Lung (tissue), 12 donors: ENCODE data around the gene SLIT1. TPM values are rescaled to one million over a fixed set of nuclear protein-coding genes. Genes with fewer than 3 reads are reported as not detected.

ENCODE experiments used
- ATAC-seq: fragments of 200-7000 bp; cut with Tn5 transposase; one replicate; pipeline ENCODE4 v1.9.1; 2020; ENCODE audit warnings: moderate number of reproducible peaks; ENCODE audit not compliant: insufficient read depth, low FRiP score
- DNase-seq, 3 donors: peaks; one replicate each; pipeline ENCODE4 v3.0.0-alpha.2; 2013 to 2017
- H3K27ac ChIP-seq, 2 donors: one replicate each; pipeline ENCODE4 v1.5.1; 2013; ENCODE audit warnings: mild to moderate bottlenecking in 2 of 2, moderate library complexity in 2 of 2, control low read depth in 1 of 2, inconsistent platforms in 1 of 2, low read depth in 1 of 2, low read length in 1 of 2
- H3K27me3 ChIP-seq, 3 donors: one replicate each; pipeline ENCODE4 v1.5.1; 2013; ENCODE audit warnings: low read length in 2 of 3; ENCODE audit not compliant: control insufficient read depth in 3 of 3, insufficient read depth in 3 of 3
- H3K36me3 ChIP-seq, 4 donors: one replicate each; pipeline ENCODE4 v1.5.1; 2013; ENCODE audit warnings: low read length in 4 of 4, mild to moderate bottlenecking in 1 of 4, moderate library complexity in 1 of 4; ENCODE audit not compliant: control insufficient read depth in 4 of 4, insufficient read depth in 4 of 4
- H3K4me1 ChIP-seq, 5 donors: one replicate each; pipeline ENCODE4 v1.5.1; 2013; ENCODE audit warnings: low read length in 5 of 5, mild to moderate bottlenecking in 2 of 5, moderate library complexity in 1 of 5; ENCODE audit not compliant: control insufficient read depth in 5 of 5, insufficient read depth in 5 of 5
- H3K4me3 ChIP-seq: one replicate; pipeline ENCODE4 v1.5.1; 2013; ENCODE audit warnings: mild to moderate bottlenecking, control low read depth, moderate library complexity
- H3K9ac ChIP-seq, 2 donors: one replicate each; pipeline ENCODE4 v1.5.1; 2013; ENCODE audit warnings: low read length in 2 of 2, control low read depth in 1 of 2; ENCODE audit not compliant: insufficient read depth in 1 of 2
- H3K9me3 ChIP-seq, 4 donors: one replicate each; pipeline ENCODE4 v1.5.1; 2013; ENCODE audit warnings: low read length in 3 of 4, mild to moderate bottlenecking in 1 of 4, moderate library complexity in 1 of 4; ENCODE audit not compliant: control insufficient read depth in 4 of 4, insufficient read depth in 3 of 4
- WGBS, 2 donors: extraction: QIAGEN DNeasy Blood & Tissue Kit; methylation state at CpG; one replicate each; pipeline ENCODE4 v1.1.7; 2013; 5-methylcytosine and 5-hydroxymethylcytosine counted together
- polyA plus RNA-seq, 2 donors: library from polyadenylated mRNA; stranded (reverse); fragments of 200-250 nt; gene quantifications; one replicate each; pipeline ENCODE4 v1.2.1, GENCODE V29; 2013
- total RNA-seq, 2 donors: library from RNA; depleted of rRNA in 1 of 2; stranded (reverse); fragments of >200 nt in 1 of 2; gene quantifications; one replicate each; pipeline ENCODE4 v1.2.1, GENCODE V29; 2014 to 2021
- TF ChIP-seq, protein P1 (sequence below): IDR thresholded peaks from 2 replicates; pipeline ENCODE4 v1.5.1; 2012; ENCODE audit warnings: mild to moderate bottlenecking; ENCODE audit errors: control extremely low read depth, extremely low read depth
- donor health status: control.
- donor health status: control.
- donor health status: Bipolar disorder and iron deficiency.
- donor health status: healthy.
- donor health status: DM: yes; HTN: yes; CAD: no.

Gene SLIT1
- total and polyA plus RNA-seq, 4 donors: 0.39 to 5.6 (median 0.57) TPM

DNA sequence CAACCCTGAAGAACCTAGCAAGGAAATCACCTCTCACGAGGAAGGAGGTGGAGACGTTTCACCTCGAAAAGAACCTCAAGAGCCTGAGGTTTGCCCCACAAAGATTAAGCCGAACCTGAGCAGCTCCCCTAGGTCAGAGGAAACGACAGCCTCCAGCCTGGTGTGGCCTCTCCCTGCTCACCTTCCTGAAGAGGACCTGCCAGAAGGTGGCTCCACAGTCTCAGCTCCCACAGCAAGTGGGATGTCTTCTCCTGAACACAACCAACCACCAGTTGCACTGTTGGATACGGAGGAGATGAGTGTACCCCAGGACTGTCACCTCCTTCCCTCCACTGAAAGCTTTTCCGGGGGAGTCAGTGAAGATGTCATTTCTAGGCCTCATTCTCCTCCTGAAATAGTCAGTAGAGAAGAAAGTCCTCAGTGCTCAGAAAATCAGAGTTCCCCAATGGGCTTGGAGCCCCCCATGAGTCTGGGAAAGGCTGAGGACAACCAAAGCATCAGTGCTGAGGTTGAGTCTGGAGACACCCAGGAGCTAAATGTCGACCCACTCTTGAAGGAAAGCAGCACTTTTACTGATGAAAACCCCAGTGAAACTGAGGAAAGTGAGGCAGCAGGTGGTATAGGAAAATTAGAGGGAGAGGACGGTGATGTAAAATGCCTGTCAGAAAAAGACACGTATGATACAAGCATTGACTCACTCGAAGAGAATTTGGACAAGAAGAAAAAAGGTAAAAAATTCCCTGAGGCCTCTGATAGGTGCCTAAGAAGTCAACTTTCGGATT lies 203.4 kb downstream of the SLIT1 start:
- TF ChIP-seq, protein P1, sequence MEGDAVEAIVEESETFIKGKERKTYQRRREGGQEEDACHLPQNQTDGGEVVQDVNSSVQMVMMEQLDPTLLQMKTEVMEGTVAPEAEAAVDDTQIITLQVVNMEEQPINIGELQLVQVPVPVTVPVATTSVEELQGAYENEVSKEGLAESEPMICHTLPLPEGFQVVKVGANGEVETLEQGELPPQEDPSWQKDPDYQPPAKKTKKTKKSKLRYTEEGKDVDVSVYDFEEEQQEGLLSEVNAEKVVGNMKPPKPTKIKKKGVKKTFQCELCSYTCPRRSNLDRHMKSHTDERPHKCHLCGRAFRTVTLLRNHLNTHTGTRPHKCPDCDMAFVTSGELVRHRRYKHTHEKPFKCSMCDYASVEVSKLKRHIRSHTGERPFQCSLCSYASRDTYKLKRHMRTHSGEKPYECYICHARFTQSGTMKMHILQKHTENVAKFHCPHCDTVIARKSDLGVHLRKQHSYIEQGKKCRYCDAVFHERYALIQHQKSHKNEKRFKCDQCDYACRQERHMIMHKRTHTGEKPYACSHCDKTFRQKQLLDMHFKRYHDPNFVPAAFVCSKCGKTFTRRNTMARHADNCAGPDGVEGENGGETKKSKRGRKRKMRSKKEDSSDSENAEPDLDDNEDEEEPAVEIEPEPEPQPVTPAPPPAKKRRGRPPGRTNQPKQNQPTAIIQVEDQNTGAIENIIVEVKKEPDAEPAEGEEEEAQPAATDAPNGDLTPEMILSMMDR: no peak
- no peak for DNase-seq
- Histone ChIP-seq H3K27ac (no peak overlapping the region), H3K4me1 (no peaks in the 10 kb centered on the region), H3K4me3 (no peak overlapping the region), H3K9me3 (no peaks in the 10 kb centered on the region), H3K36me3 (peaks cover 6 to 12% (median 10%) of the 10 kb centered on the region in 4 donors), H3K9ac (no peak overlapping the region), H3K27me3 (no peaks in the 10 kb centered on the region)
- no peak for ATAC-seq
- WGBS, 2 donors: 92 to 96% methylated on average over 12 of the region's 12 CpGs

DNA sequence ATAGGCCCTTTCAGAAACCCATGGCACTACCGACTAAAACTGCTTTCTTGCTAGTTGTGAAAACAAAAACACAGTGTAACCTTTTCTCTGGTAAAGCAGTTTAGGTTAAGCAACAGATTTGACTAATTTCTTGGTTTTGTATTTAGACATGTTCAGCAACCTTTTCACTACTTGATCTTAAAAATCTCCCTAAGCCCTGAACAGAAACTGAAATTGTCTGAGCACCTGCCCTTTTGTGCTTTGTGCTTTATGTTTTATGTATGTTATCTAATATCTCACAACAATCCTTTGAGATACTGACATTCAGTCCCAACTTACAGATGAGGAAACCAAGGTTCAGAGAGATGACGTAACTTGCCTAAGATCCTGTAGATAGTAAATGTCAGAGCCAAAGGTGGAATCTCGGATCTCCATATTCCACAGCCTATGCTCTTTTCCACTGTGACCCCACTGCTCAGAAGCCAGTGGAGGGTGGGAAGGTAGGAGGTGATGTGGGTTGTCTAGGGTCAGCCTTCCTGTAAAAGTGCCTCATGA lies 207.1 kb downstream of the SLIT1 start:
- Histone ChIP-seq H3K27ac (no peak overlapping the region), H3K4me1 (no peaks in the 10 kb centered on the region), H3K36me3 (peaks cover 6 to 12% (median 10%) of the 10 kb centered on the region in 4 donors), H3K9ac (no peak overlapping the region), H3K27me3 (no peaks in the 10 kb centered on the region), H3K4me3 (no peak overlapping the region), H3K9me3 (no peaks in the 10 kb centered on the region)
- ATAC-seq (no peak), DNase-seq (no peak)
- TF ChIP-seq, protein P1: no peak
- 90 to 96% methylated on average over 3 of the region's 3 CpGs for WGBS, 2 donors

DNA sequence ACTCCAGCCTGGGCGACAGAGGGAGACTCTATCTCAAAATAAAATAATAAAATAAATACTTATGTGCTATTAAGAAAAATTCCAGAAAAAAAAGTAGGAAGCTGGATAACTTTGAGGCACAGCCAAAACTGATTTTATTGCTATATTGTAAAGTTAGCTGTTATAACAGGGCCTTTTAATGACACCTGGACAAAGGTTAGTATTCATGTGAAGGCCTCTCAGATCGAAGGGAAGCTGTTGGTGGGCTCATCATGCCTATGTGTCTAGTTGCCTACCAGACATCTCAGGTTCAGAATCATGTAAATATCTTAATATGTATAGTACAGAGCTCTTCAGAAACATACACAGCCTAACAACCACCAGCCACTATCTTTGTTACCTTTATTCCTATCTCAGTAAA lies 210.6 kb downstream of the SLIT1 start:
- ATAC-seq (no peak), DNase-seq (no peak)

More for the DNA sequence above, 210.6 kb downstream of the SLIT1 start:
- no peaks in the 10 kb centered on the region for H3K27me3 ChIP-seq
- no peaks in the 10 kb centered on the region for H3K4me1 ChIP-seq
- no peak overlapping the region for H3K4me3 ChIP-seq
- H3K9me3 ChIP-seq: no peaks in the 10 kb centered on the region
- H3K27ac ChIP-seq: no peak overlapping the region
- no peaks in the 10 kb centered on the region for H3K36me3 ChIP-seq
- 91 to 93% methylated on average over 2 of the region's 2 CpGs for WGBS, 2 donors
- TF ChIP-seq, protein P1: no peak
- H3K9ac ChIP-seq: no peak overlapping the region
